DND-41 (cell line): Measurements from ENCODE around the gene ITGB1.

ENCODE experiments used
- ATAC-seq: fragments of 200-7000 bp; cut with Tn5 transposase; 3 replicates; pipeline ENCODE4 v1.9.1; 2021; ENCODE audit warnings: low read depth; ENCODE audit not compliant: insufficient read depth
- DNase-seq: peaks from one replicate; pipeline ENCODE4 v3.0.0-alpha.2; 2020
- H2AFZ ChIP-seq: 2 replicates; pipeline ENCODE4 v1.6.0; 2012; ENCODE audit warnings: low read depth, low read length
- H3K27ac ChIP-seq: 2 replicates; pipeline ENCODE4 v1.5.1; 2012; ENCODE audit warnings: low read length, inconsistent platforms
- H3K27me3 ChIP-seq: fragments of 200-600 bp; sonication (generic); 2 replicates; pipeline ENCODE4 v1.6.0; 2012; ENCODE audit warnings: low read length, mild to moderate bottlenecking, inconsistent platforms; ENCODE audit not compliant: insufficient read depth, poor library complexity
- H3K36me3 ChIP-seq: 2 replicates; pipeline ENCODE4 v1.5.1; 2012; ENCODE audit warnings: low read length, inconsistent platforms; ENCODE audit not compliant: insufficient read depth
- H3K4me1 ChIP-seq: 2 replicates; pipeline ENCODE4 v1.5.1; 2012; ENCODE audit warnings: mild to moderate bottlenecking, low read length; ENCODE audit not compliant: insufficient read depth
- H3K4me2 ChIP-seq: 2 replicates; pipeline ENCODE4 v1.6.0; 2012; ENCODE audit warnings: mild to moderate bottlenecking, moderate library complexity, low read length, inconsistent platforms; ENCODE audit not compliant: insufficient read depth
- H3K4me3 ChIP-seq, 2 experiments: fragments of 200-600 bp in 1 of 2; shearing (Covaris generic) in 1 of 2; 2 replicates each; pipeline ENCODE4 v1.5.1; 2012 to 2016; ENCODE audit warnings: inconsistent platforms in 2 of 2, low read length in 2 of 2, mild to moderate bottlenecking in 2 of 2, low read depth in 1 of 2, moderate library complexity in 1 of 2
- H3K79me2 ChIP-seq: 2 replicates; pipeline ENCODE4 v1.6.0; 2012; ENCODE audit warnings: low read length, inconsistent platforms; ENCODE audit not compliant: insufficient read depth
- H3K9ac ChIP-seq: 2 replicates; pipeline ENCODE4 v1.6.0; 2012; ENCODE audit warnings: low read depth, mild to moderate bottlenecking, inconsistent platforms, low read length, moderate library complexity
- H3K9me3 ChIP-seq: 2 replicates; pipeline ENCODE4 v1.5.1; 2012; ENCODE audit warnings: low read length, moderate library complexity, mild to moderate bottlenecking, inconsistent platforms; ENCODE audit not compliant: insufficient read depth, severe bottlenecking
- H4K20me1 ChIP-seq: 2 replicates; pipeline ENCODE4 v1.6.0; 2012; ENCODE audit warnings: low read length; ENCODE audit not compliant: insufficient read depth
- CTCF ChIP-seq: IDR thresholded peaks from 2 replicates; pipeline ENCODE4 v1.5.1; 2012; ENCODE audit warnings: borderline replicate concordance, low read length, moderate library complexity, mild to moderate bottlenecking; ENCODE audit not compliant: poor library complexity, severe bottlenecking; ENCODE audit errors: extremely low read depth
- EZH2 ChIP-seq: IDR thresholded peaks from 3 replicates; pipeline ENCODE4 v1.6.1; 2012; ENCODE audit warnings: borderline replicate concordance, low read depth, mild to moderate bottlenecking, moderate library complexity, low read length, inconsistent platforms; ENCODE audit not compliant: severe bottlenecking

Gene ITGB1

GRCh38 chr10:32985775-32986350 lies 27.8 kb upstream of the ITGB1 start:
- H3K9me3 ChIP-seq = no peaks in the 10 kb centered on the region
- no peak overlapping the region for H3K27ac ChIP-seq
- no peak overlapping the region for H3K9ac ChIP-seq
- peaks cover 14% of the 10 kb centered on the region for H3K4me1 ChIP-seq
- no peak overlapping the region for H3K4me3 ChIP-seq
- no peak for DNase-seq
- H3K4me2 ChIP-seq = no peak overlapping the region
- no peak for ATAC-seq
- no peaks in the 10 kb centered on the region for H3K36me3 ChIP-seq
- H3K79me2 ChIP-seq = no peaks in the 10 kb centered on the region
- H4K20me1 ChIP-seq = no peaks in the 10 kb centered on the region
- no peaks in the 10 kb centered on the region for H3K27me3 ChIP-seq
- H2AFZ ChIP-seq = no peak overlapping the region
- TF ChIP-seq EZH2 (no peak), CTCF (no peak)

- TF ChIP-seq CTCF (no peak), EZH2 (no peak)
- H3K4me2 ChIP-seq = no peak overlapping the region
- no peak for ATAC-seq
These were observed 27.3 kb upstream of the ITGB1 start for GRCh38 chr10:32985341-32985764.

GRCh38 chr10:32984003-32984600 lies 26.1 kb upstream of the ITGB1 start:
- Histone ChIP-seq H3K79me2 (no peaks in the 10 kb centered on the region), H3K4me1 (peaks cover 28% of the 10 kb centered on the region), H4K20me1 (no peaks in the 10 kb centered on the region), H3K4me3 (no peak overlapping the region), H3K9ac (no peak overlapping the region), H3K36me3 (no peaks in the 10 kb centered on the region), H2AFZ (no peak overlapping the region), H3K27me3 (no peaks in the 10 kb centered on the region), H3K4me2 (no peak overlapping the region), H3K27ac (no peak overlapping the region), H3K9me3 (no peaks in the 10 kb centered on the region)
- TF ChIP-seq CTCF (no peak), EZH2 (no peak)
- DNase-seq = no peak
- ATAC-seq = no peak

More at GRCh38 chr10:32985341-32985764, 27.3 kb upstream of the ITGB1 start:
- no peak overlapping the region for H3K4me3 ChIP-seq
- DNase-seq = no peak
- H2AFZ ChIP-seq = no peak overlapping the region
- H3K4me1 ChIP-seq = peaks cover 19% of the 10 kb centered on the region
- H4K20me1 ChIP-seq = no peaks in the 10 kb centered on the region
- H3K36me3 ChIP-seq = no peaks in the 10 kb centered on the region
- H3K9me3 ChIP-seq = no peaks in the 10 kb centered on the region
- H3K9ac ChIP-seq = no peak overlapping the region
- no peaks in the 10 kb centered on the region for H3K27me3 ChIP-seq
- H3K27ac ChIP-seq = no peak overlapping the region
- H3K79me2 ChIP-seq = no peaks in the 10 kb centered on the region
